Transverse colon (tissue), 4 donors: ENCODE measurements around the gene PROM1.

ENCODE experiments used
- POLR2A ChIP-seq: fragments of 450-650 bp; IDR thresholded peaks from one replicate; pipeline ENCODE4 v1.6.1; 2016; ENCODE audit warnings: antibody characterized with exemption, mild to moderate bottlenecking, moderate library complexity
- POLR2AphosphoS5 ChIP-seq, 3 donors: sonication (generic); formaldehyde crosslinking; IDR thresholded peaks; one replicate each; pipeline ENCODE4 v1.6.1; 2016; ENCODE audit warnings: antibody characterized with exemption in 3 of 3
- TF ChIP-seq, protein P1 (sequence below), 5 experiments: fragments of 200-600 bp in 3 of 5; fragments of 450-650 bp in 2 of 5; sonication (generic) in 3 of 5; IDR thresholded peaks; 1 replicate in 2 of 5; 2 replicates in 3 of 5; pipeline ENCODE4 v1.5.1; 2016 to 2017; ENCODE audit warnings: antibody characterized with exemption in 5 of 5, inconsistent platforms in 3 of 5, mild to moderate bottlenecking in 2 of 5, moderate library complexity in 1 of 5

DNA sequence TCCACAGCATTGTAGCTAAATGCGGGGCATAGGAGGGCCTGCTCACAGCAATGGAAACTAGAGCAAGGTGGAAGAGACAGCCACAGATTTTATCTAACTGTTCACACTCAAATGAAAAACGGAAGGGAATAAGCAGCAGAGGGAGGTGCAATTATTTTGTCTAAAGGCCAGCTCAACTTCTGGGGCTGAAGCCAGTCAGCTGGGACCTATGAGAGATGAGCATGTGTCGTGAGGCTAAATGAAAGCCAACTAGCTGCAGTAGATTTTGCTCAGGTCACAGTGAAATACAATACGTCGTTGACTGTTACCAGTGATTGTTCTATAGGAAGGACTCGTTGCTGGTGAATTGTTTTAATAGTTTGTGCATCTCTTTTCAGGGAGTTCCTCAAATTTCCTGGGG lies 94.4 kb downstream of the PROM1 start:
- TF ChIP-seq, protein P1, sequence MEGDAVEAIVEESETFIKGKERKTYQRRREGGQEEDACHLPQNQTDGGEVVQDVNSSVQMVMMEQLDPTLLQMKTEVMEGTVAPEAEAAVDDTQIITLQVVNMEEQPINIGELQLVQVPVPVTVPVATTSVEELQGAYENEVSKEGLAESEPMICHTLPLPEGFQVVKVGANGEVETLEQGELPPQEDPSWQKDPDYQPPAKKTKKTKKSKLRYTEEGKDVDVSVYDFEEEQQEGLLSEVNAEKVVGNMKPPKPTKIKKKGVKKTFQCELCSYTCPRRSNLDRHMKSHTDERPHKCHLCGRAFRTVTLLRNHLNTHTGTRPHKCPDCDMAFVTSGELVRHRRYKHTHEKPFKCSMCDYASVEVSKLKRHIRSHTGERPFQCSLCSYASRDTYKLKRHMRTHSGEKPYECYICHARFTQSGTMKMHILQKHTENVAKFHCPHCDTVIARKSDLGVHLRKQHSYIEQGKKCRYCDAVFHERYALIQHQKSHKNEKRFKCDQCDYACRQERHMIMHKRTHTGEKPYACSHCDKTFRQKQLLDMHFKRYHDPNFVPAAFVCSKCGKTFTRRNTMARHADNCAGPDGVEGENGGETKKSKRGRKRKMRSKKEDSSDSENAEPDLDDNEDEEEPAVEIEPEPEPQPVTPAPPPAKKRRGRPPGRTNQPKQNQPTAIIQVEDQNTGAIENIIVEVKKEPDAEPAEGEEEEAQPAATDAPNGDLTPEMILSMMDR (IDR thresholded peaks at IDR 0.05), result no peak
- TF ChIP-seq POLR2AphosphoS5 (IDR thresholded peaks at IDR 0.05) (no peak), POLR2A (no peak)
